HepG2 (cell line): ENCODE measurements around the gene ANKRD65. TPM values are rescaled to one million over a fixed set of nuclear protein-coding genes. Genes with fewer than 3 reads are reported as not detected.
A peak's percentile ranks its signal among the peaks of the same experiment; 100 is the strongest.

Source experiments
- BHLHE40 ChIP-seq: IDR thresholded peaks from 2 replicates; pipeline ENCODE4 v1.6.1; 2011; ENCODE audit warnings: low read length, improper control_type of control experiment
- CBX5 ChIP-seq: sonication (generic); formaldehyde crosslinking; IDR thresholded peaks from 2 replicates; pipeline ENCODE4 v1.4.0; 2020; ENCODE audit warnings: missing genetic modification reagents, borderline replicate concordance
- CHCHD3 ChIP-seq: sonication (generic); formaldehyde crosslinking; IDR thresholded peaks from 2 replicates; pipeline ENCODE4 v1.8.0; 2022; ENCODE audit warnings: mild to moderate bottlenecking, missing genetic modification reagents, moderate library complexity
- CREM ChIP-seq, 2 experiments: sonication (generic) in 1 of 2; formaldehyde crosslinking in 1 of 2; IDR thresholded peaks; 2 replicates each; pipeline versions ENCODE4 v1.4.0 to v1.6.1; 2016 to 2020; ENCODE audit warnings: antibody characterized with exemption in 1 of 2, mild to moderate bottlenecking in 1 of 2, missing genetic modification reagents in 1 of 2
- FOXC1 ChIP-seq: sonication (generic); formaldehyde crosslinking; IDR thresholded peaks from 2 replicates; pipeline ENCODE4 v1.8.0; 2022; ENCODE audit warnings: mild to moderate bottlenecking, missing genetic modification reagents, borderline replicate concordance
- FOXO1 ChIP-seq: sonication (generic); formaldehyde crosslinking; IDR thresholded peaks from 2 replicates; pipeline ENCODE4 v1.4.0; 2020; ENCODE audit warnings: missing genetic modification reagents
- MTF2 ChIP-seq: sonication (generic); formaldehyde crosslinking; IDR thresholded peaks from 2 replicates; pipeline ENCODE4 v1.5.0; 2020; ENCODE audit warnings: missing genetic modification reagents, borderline replicate concordance
- NCOA2 ChIP-seq: sonication (generic); formaldehyde crosslinking; IDR thresholded peaks from 2 replicates; pipeline ENCODE4 v1.8.0; 2022; ENCODE audit warnings: inconsistent platforms
- PHF20 ChIP-seq: sonication (generic); formaldehyde crosslinking; IDR thresholded peaks from 2 replicates; pipeline ENCODE4 v1.5.0; 2020; ENCODE audit warnings: mild to moderate bottlenecking, missing genetic modification reagents
- RBM39 ChIP-seq: fragments of 200-400 bp; formaldehyde crosslinking; IDR thresholded peaks from one replicate; pipeline ENCODE4 v1.6.1; 2018; ENCODE audit warnings: antibody characterized with exemption, mild to moderate bottlenecking, low read depth, low read length; ENCODE audit not compliant: poor library complexity, severe bottlenecking
- REPIN1 ChIP-seq: sonication (generic); formaldehyde crosslinking; IDR thresholded peaks from 2 replicates; pipeline ENCODE4 v1.8.0; 2022; ENCODE audit warnings: missing genetic modification reagents, low read depth, mild to moderate bottlenecking, borderline replicate concordance
- SETDB1 ChIP-seq: sonication (generic); formaldehyde crosslinking; IDR thresholded peaks from 2 replicates; pipeline ENCODE4 v1.5.1; 2020; ENCODE audit warnings: missing genetic modification reagents, mild to moderate bottlenecking, borderline replicate concordance
- ZNF333 ChIP-seq: sonication (generic); formaldehyde crosslinking; IDR thresholded peaks from 2 replicates; pipeline ENCODE4 v1.4.0; 2020; ENCODE audit warnings: mild to moderate bottlenecking, missing genetic modification reagents, borderline replicate concordance
- ZNF431 ChIP-seq: sonication (generic); formaldehyde crosslinking; IDR thresholded peaks from 2 replicates; pipeline ENCODE4 v1.9.0; 2022; ENCODE audit warnings: missing genetic modification reagents, low read depth, mild to moderate bottlenecking, borderline replicate concordance
- ZNF552 ChIP-seq: sonication (generic); formaldehyde crosslinking; IDR thresholded peaks from 2 replicates; pipeline ENCODE4 v1.9.0; 2022; ENCODE audit warnings: missing genetic modification reagents, mild to moderate bottlenecking, borderline replicate concordance
- ZNF709 ChIP-seq: sonication (generic); formaldehyde crosslinking; IDR thresholded peaks from 2 replicates; pipeline ENCODE4 v1.5.0; 2020; ENCODE audit warnings: mild to moderate bottlenecking, missing genetic modification reagents
- polyA plus RNA-seq, 8 experiments: library from polyadenylated mRNA; depleted of rRNA in 3 of 8; stranded (reverse) in 7 of 8; unstranded in 1 of 8; fragments of >200 nt; fragmentation: Illumina TruSeq in 4 of 8; extraction: Trizol in 4 of 8; gene quantifications; 2 replicates each; pipeline versions ENCODE4 v1.2.1 to v1.2.3, GENCODE V29; 2011 to 2016; ENCODE audit warnings: low read depth in 4 of 8, missing spikeins in 1 of 8, mixed read lengths in 1 of 8; ENCODE audit not compliant: insufficient read depth in 1 of 8
- total RNA-seq, 5 experiments: library from RNA; depleted of rRNA; stranded (reverse); fragments of >200 nt; fragmentation: Illumina TruSeq; extraction: Trizol; gene quantifications; 2 replicates each; pipeline ENCODE4 v1.2.3, GENCODE V29; 2016; ENCODE audit warnings: low read depth in 1 of 5
- TF ChIP-seq, protein P1 (sequence below): sonication (generic); formaldehyde crosslinking; conservative IDR thresholded peaks from 2 replicates; pipeline ENCODE4 v1.8.1; 2023; ENCODE audit warnings: missing genetic modification reagents
- TF ChIP-seq, protein P2 (sequence below): sonication (generic); formaldehyde crosslinking; IDR thresholded peaks from 2 replicates; pipeline ENCODE4 v1.5.0; 2020; ENCODE audit warnings: missing genetic modification reagents
- TF ChIP-seq, protein P3 (sequence below): sonication (generic); formaldehyde crosslinking; IDR thresholded peaks from one replicate; pipeline ENCODE4 v1.5.1; 2020; ENCODE audit warnings: mild to moderate bottlenecking, missing genetic modification reagents; ENCODE audit errors: not compliant biosample characterization

The ANKRD65 gene
- total and polyA plus RNA-seq, 2 of the 13 experiments (the other 11 are each of a cell fraction or from before 2014, with no cell fraction given): 12.1 to 30.1 TPM

DNA sequence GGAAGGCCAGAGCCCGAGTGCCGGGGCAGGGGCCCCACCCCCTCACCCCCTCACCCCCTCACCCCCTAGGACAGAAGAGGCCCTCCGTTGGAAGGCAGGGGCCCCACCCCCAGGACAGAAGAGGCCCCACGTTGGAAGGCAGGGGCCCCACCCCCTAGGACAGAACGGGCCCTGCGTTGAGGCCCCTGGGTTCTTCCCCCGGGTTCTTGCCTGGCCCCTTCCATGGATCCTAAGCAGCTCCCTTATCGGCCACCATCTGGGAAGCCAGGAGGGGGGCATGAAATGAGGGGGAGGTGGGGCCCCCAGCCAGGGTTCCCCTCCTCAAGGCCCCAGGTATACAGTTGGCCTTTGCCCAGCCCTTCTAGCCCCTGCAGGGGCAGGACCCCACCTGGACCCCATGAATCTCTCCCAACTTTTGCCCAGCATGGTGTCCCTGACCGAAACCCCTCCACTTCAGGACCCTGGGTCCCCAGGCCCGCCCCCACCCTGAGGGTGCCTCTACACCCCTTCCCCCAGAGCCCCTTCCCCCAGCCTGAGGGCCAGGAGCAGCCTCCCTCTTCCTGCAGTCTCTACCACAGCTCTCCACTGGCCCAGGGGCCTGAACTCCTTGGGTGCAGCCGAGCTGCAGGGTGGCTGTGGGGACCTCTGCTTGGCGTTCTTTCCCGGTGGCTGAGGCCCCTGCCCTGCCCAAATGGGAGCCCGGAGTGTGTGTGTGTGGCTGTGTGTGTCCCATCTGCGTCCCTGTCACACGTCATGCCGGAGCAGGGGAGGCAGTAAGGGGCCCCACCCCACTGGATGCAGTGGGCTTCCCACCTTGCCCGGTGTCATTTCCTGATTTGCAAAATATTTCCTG, 10.1 kb upstream of the ANKRD65 start (continued):
- TF ChIP-seq SETDB1 (no peak), FOXC1 (CRISPR knock-in tag) (no peak), RBM39 (peak; percentile 95), CHCHD3 (CRISPR knock-in tag) (no peak), ZNF333 (no peak), REPIN1 (CRISPR knock-in tag) (no peak), FOXO1 (no peak), ZNF552 (CRISPR knock-in tag) (no peak), BHLHE40 (no peak), MTF2 (CRISPR knock-in tag) (no peak), CBX5 (CRISPR knock-in tag) (no peak), ZNF709 (CRISPR knock-in tag) (no peak), CREM (IDR thresholded peaks at IDR 0.05) (0 out of 2 replicates have a peak, but pooled peaks have one; percentile 61), CREM (CRISPR knock-in tag; IDR thresholded peaks at IDR 0.05) (no peak), PHF20 (0 out of 2 replicates have a peak, but pooled peaks have one; percentile 2), ZNF431 (CRISPR knock-in tag) (no peak), NCOA2 (CRISPR knock-in tag) (no peak)
- TF ChIP-seq, protein P1, sequence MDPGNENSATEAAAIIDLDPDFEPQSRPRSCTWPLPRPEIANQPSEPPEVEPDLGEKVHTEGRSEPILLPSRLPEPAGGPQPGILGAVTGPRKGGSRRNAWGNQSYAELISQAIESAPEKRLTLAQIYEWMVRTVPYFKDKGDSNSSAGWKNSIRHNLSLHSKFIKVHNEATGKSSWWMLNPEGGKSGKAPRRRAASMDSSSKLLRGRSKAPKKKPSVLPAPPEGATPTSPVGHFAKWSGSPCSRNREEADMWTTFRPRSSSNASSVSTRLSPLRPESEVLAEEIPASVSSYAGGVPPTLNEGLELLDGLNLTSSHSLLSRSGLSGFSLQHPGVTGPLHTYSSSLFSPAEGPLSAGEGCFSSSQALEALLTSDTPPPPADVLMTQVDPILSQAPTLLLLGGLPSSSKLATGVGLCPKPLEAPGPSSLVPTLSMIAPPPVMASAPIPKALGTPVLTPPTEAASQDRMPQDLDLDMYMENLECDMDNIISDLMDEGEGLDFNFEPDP (CRISPR knock-in tag): no peak
- TF ChIP-seq, protein P2, sequence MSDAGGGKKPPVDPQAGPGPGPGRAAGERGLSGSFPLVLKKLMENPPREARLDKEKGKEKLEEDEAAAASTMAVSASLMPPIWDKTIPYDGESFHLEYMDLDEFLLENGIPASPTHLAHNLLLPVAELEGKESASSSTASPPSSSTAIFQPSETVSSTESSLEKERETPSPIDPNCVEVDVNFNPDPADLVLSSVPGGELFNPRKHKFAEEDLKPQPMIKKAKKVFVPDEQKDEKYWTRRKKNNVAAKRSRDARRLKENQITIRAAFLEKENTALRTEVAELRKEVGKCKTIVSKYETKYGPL (CRISPR knock-in tag): no peak
- TF ChIP-seq, protein P3, sequence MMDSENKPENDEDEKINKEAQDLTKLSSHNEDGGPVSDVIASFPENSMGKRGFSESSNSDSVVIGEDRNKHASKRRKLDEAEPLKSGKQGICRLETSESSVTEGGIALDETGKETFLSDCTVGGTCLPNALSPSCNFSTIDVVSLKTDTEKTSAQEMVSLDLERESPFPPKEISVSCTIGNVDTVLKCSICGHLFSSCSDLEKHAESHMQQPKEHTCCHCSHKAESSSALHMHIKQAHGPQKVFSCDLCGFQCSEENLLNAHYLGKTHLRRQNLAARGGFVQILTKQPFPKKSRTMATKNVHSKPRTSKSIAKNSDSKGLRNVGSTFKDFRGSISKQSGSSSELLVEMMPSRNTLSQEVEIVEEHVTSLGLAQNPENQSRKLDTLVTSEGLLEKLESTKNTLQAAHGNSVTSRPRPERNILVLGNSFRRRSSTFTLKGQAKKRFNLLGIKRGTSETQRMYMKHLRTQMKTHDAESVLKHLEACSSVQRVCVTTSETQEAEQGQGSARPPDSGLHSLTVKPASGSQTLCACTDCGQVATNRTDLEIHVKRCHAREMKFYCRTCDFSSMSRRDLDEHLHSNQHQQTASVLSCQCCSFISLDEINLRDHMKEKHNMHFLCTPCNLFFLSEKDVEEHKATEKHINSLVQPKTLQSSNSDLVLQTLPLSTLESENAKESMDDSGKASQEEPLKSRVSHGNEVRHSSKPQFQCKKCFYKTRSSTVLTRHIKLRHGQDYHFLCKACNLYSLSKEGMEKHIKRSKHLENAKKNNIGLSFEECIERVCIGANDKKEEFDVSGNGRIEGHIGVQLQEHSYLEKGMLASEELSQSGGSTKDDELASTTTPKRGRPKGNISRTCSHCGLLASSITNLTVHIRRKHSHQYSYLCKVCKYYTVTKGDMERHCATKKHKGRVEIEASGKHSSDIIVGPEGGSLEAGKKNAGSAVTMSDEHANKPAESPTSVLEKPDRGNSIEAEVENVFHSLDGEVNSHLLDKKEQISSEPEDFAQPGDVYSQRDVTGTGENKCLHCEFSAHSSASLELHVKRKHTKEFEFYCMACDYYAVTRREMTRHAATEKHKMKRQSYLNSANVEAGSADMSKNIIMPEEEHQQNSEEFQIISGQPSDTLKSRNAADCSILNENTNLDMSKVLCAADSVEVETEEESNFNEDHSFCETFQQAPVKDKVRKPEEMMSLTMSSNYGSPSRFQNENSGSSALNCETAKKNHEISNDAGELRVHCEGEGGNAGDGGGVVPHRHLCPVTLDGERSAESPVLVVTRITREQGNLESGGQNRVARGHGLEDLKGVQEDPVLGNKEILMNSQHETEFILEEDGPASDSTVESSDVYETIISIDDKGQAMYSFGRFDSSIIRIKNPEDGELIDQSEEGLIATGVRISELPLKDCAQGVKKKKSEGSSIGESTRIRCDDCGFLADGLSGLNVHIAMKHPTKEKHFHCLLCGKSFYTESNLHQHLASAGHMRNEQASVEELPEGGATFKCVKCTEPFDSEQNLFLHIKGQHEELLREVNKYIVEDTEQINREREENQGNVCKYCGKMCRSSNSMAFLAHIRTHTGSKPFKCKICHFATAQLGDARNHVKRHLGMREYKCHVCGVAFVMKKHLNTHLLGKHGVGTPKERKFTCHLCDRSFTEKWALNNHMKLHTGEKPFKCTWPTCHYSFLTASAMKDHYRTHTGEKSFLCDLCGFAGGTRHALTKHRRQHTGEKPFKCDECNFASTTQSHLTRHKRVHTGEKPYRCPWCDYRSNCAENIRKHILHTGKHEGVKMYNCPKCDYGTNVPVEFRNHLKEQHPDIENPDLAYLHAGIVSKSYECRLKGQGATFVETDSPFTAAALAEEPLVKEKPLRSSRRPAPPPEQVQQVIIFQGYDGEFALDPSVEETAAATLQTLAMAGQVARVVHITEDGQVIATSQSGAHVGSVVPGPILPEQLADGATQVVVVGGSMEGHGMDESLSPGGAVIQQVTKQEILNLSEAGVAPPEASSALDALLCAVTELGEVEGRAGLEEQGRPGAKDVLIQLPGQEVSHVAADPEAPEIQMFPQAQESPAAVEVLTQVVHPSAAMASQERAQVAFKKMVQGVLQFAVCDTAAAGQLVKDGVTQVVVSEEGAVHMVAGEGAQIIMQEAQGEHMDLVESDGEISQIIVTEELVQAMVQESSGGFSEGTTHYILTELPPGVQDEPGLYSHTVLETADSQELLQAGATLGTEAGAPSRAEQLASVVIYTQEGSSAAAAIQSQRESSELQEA (CRISPR knock-in tag): no peak
